CD4-positive, alpha-beta T cell treated with Interleukin-6 for 4 hours (primary cell): ENCODE results near the gene ABHD1.

ENCODE experiments used
- DNase-seq: peaks from one replicate; pipeline ENCODE4 v3.0.0-alpha.2; 2020; ENCODE audit warnings: mixed read lengths

The ABHD1 gene

GRCh38 chr2:27138111-27138510, 14.5 kb downstream of the ABHD1 start:
- DNase-seq: no peak

GRCh38 chr2:27139310-27139709, 15.7 kb downstream of the ABHD1 start, which contains the start of gene PRR30:
PRR30 (minus strand) TSS chr2:27139410; CDS start chr2:27138329, 1,081 bp downstream.
- no peak for DNase-seq

GRCh38 chr2:27143285-27143684, 19.7 kb downstream of the ABHD1 start:
- no peak for DNase-seq

- DNase-seq: no peak
Measured at GRCh38 chr2:27145682-27146081, 22.1 kb downstream of the ABHD1 start.

- no peak for DNase-seq
Measured at GRCh38 chr2:27147935-27148334, 24.3 kb downstream of the ABHD1 start.

GRCh38 chr2:27148801-27149439, 25.3 kb downstream of the ABHD1 start, which contains the start of gene TCF23:
TCF23 (plus strand) TSS chr2:27149004; CDS start chr2:27149134, 130 bp downstream.
- no peak for DNase-seq

GRCh38 chr2:27149570-27150405, 26.2 kb downstream of the ABHD1 start:
- no peak for DNase-seq

GRCh38 chr2:27150639-27151230, 27.1 kb downstream of the ABHD1 start:
- DNase-seq: no peak

GRCh38 chr2:27152102-27152795, 28.6 kb downstream of the ABHD1 start:
- no peak for DNase-seq

GRCh38 chr2:27152796-27153464, 29.3 kb downstream of the ABHD1 start:
- no peak for DNase-seq

- DNase-seq: no peak
Measured at GRCh38 chr2:27154488-27154887, 30.9 kb downstream of the ABHD1 start.

GRCh38 chr2:27155069-27155520, 31.5 kb downstream of the ABHD1 start:
- DNase-seq: no peak

- no peak for DNase-seq
Measured at GRCh38 chr2:27158468-27158867, 34.9 kb downstream of the ABHD1 start.

- no peak for DNase-seq
Measured at GRCh38 chr2:27159271-27159670, 35.7 kb downstream of the ABHD1 start.

- DNase-seq: no peak
Measured at GRCh38 chr2:27160191-27160590, 36.6 kb downstream of the ABHD1 start.

GRCh38 chr2:27162151-27163121, 38.8 kb downstream of the ABHD1 start:
- no peak for DNase-seq

GRCh38 chr2:27164960-27165763, 41.5 kb downstream of the ABHD1 start:
- DNase-seq: no peak

- no peak for DNase-seq
Measured at GRCh38 chr2:27170581-27171337, 47.1 kb downstream of the ABHD1 start.

- no peak for DNase-seq
Measured at GRCh38 chr2:27171351-27171848, 47.8 kb downstream of the ABHD1 start.
